ENCODE measurements around the gene CD47. TPM values are rescaled to one million over a fixed set of nuclear protein-coding genes. Genes with fewer than 3 reads are reported as not detected.
A peak's percentile ranks its signal among the peaks of the same experiment; 100 is the strongest.

CD47 gene
- total RNA-seq, 1 experiment from 2014 or later: 42.5 TPM

DNA sequence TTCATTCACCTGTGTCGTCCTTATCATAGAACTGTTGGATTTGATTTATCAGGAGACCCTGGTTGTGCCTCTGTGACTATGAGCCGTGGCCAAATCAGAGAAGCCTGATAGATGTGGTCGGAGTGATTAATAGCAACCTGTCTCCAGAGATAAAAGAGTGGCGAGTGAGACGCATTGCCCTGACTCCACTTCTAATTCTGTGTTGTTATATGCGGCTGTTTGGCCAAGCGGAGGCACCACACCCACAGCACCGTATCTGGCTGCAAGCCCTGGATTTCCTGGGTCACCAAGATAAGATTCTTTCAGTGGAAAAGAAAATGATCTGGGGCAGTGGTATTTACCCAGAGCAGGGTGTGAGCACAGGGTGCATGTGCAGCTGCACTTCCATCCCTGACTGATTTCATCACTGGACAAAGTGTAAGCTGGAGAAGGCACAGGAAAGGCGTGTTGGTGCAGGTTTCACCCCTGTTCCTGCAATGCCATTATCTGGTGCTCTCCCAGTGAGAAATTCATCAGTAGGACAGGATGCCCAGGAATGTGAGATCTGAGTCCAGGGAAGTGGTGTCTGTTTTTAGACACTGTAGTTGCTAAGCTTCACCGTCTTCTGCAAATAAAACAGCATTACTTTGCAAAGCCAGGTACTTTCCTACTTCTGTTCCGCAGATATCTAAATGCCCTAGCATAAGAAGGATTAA, 84.6 kb downstream of the CD47 start:
- Histone ChIP-seq H3K4me2 (ENCODE audit: low read length) (peak overlapping the region; percentile 63), H3K27ac (ENCODE audit: low read depth, low read length) (no peak overlapping the region)

DNA sequence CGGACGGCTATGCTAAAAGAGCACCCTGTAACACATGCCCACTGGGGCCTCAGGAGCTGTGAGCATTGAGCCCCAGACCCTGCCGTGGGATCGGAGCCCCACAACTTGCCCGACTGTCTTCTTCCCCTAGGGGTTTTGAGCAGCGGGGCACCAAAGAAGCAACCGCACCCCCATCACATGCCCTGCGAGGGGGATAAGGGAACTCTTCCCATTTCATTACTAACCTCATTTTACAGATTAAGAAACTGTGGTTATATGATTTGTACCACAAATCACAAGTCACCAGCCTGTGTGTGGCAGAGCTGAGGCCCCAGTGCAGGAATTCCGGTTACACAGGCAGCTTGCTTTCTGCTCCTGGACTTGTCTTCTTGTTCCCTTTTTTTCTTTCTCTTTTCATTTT, 86.2 kb downstream of the CD47 start:
- POLR2A ChIA-PET: no interaction called here
- no peak for TF ChIP-seq EZH2 (IDR thresholded peaks at IDR 0.05)
- TF ChIP-seq CBX3 (IDR thresholded peaks at IDR 0.05; ENCODE audit: low read depth): no peak
- BruUV-seq (replicated peaks): no TSS peak
- H3K79me2 ChIP-seq (ENCODE audit: insufficient read depth, low read length): no peaks in the 10 kb centered on the region
- DNase-seq (ENCODE audit: low read depth, low spot score) (no peak), ATAC-seq (no peak)
- H3K9me3 ChIP-seq (ENCODE audit: control insufficient read depth in 1 of 2, insufficient read depth in 1 of 2, low read depth in 1 of 2, low read length in 2 of 2): no peaks in the 10 kb centered on the region
- intact Hi-C loops (cut with micrococcal nuclease): no loop called here
- no peaks in the 10 kb centered on the region for H3K36me3 ChIP-seq (ENCODE audit: control insufficient read depth in 1 of 2, insufficient read depth in 2 of 2, low read length in 2 of 2)
- RAD21 ChIA-PET (ENCODE audit: low non-redundant PET in 1 of 2, low total read pairs in 2 of 2, uncharacterized antibody in 2 of 2, unreplicated experiment in 2 of 2): no interaction called here
- CTCF ChIA-PET: interaction anchor here (0.7 kb wide), 1 partner anchor 1293 kb away, joined by 3 read pairs; no protein-coding TSS in a partner anchor
- no peak overlapping the region for H3K27ac ChIP-seq (ENCODE audit: low read depth, low read length)
- no peak overlapping the region for H3K4me3 ChIP-seq (replicated peaks in 1 of 2; ENCODE audit: low read depth in 1 of 2, low read length in 2 of 2)
- H3K4me2 ChIP-seq (ENCODE audit: low read length): no peak overlapping the region
- H3K9ac ChIP-seq (ENCODE audit: low read length): no peak overlapping the region
- H4K20me1 ChIP-seq (ENCODE audit: insufficient read depth): no peaks in the 10 kb centered on the region
- no peaks in the 10 kb centered on the region for H3K9me2 ChIP-seq (ENCODE audit: insufficient read depth)
- no peak overlapping the region for H2AFZ ChIP-seq (ENCODE audit: low read depth, low read length, poor library complexity, severe bottlenecking)
- peaks cover 0 to 11% of the 10 kb centered on the region in 2 experiments; a peak in 3 of 4 replicates for H3K4me1 ChIP-seq (ENCODE audit: control insufficient read depth in 1 of 2, insufficient read depth in 2 of 2, low read length in 2 of 2)
- no peaks in the 10 kb centered on the region for H3K27me3 ChIP-seq (ENCODE audit: insufficient read depth, low read length)

More for the DNA sequence above, 84.6 kb downstream of the CD47 start:
- no peak overlapping the region for H3K9ac ChIP-seq (ENCODE audit: low read length)
- peak overlapping the region; percentile 63 for H2AFZ ChIP-seq (ENCODE audit: low read depth, low read length, poor library complexity, severe bottlenecking)
- RAD21 ChIA-PET (ENCODE audit: low non-redundant PET in 1 of 2, low total read pairs in 2 of 2, uncharacterized antibody in 2 of 2, unreplicated experiment in 2 of 2): no interaction called here
- peaks cover 0 to 9% of the 10 kb centered on the region in 2 experiments; a peak in 3 of 4 replicates for H3K4me1 ChIP-seq (ENCODE audit: control insufficient read depth in 1 of 2, insufficient read depth in 2 of 2, low read length in 2 of 2)
- H3K9me2 ChIP-seq (ENCODE audit: insufficient read depth): no peaks in the 10 kb centered on the region
- TF ChIP-seq, protein P1, sequence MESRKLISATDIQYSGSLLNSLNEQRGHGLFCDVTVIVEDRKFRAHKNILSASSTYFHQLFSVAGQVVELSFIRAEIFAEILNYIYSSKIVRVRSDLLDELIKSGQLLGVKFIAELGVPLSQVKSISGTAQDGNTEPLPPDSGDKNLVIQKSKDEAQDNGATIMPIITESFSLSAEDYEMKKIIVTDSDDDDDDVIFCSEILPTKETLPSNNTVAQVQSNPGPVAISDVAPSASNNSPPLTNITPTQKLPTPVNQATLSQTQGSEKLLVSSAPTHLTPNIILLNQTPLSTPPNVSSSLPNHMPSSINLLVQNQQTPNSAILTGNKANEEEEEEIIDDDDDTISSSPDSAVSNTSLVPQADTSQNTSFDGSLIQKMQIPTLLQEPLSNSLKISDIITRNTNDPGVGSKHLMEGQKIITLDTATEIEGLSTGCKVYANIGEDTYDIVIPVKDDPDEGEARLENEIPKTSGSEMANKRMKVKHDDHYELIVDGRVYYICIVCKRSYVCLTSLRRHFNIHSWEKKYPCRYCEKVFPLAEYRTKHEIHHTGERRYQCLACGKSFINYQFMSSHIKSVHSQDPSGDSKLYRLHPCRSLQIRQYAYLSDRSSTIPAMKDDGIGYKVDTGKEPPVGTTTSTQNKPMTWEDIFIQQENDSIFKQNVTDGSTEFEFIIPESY (IDR thresholded peaks at IDR 0.05; ENCODE audit: extremely low read depth, insufficient replicate concordance, low read length): no peak
- TF ChIP-seq CBX3 (IDR thresholded peaks at IDR 0.05; ENCODE audit: low read depth) (no peak), RAD21 (IDR thresholded peaks at IDR 0.05; ENCODE audit: low read depth) (peak; percentile 20; the same call in 1 of the 2 replicates)
- H3K9me3 ChIP-seq (ENCODE audit: control insufficient read depth in 1 of 2, insufficient read depth in 1 of 2, low read depth in 1 of 2, low read length in 2 of 2): no peaks in the 10 kb centered on the region
- BruUV-seq (replicated peaks): no TSS peak
- POLR2A ChIA-PET: no interaction called here
- ATAC-seq (peak; percentile 78), DNase-seq (ENCODE audit: low read depth, low spot score) (no peak)
- intact Hi-C loops (cut with micrococcal nuclease): no loop called here
- CTCF ChIA-PET: no interaction called here
- no peaks in the 10 kb centered on the region for H3K36me3 ChIP-seq (ENCODE audit: control insufficient read depth in 1 of 2, insufficient read depth in 2 of 2, low read length in 2 of 2)
- H4K20me1 ChIP-seq (ENCODE audit: insufficient read depth): no peaks in the 10 kb centered on the region
- H3K4me3 ChIP-seq (replicated peaks in 1 of 2; ENCODE audit: low read depth in 1 of 2, low read length in 2 of 2): 0 out of 4 replicates have a peak overlapping the region, but pooled peaks of 1 of the 2 experiments have one; percentile 20
- no peaks in the 10 kb centered on the region for H3K79me2 ChIP-seq (ENCODE audit: insufficient read depth, low read length)
- H3K27me3 ChIP-seq (ENCODE audit: insufficient read depth, low read length): no peaks in the 10 kb centered on the region
